GM23338 (cell line): ENCODE data around the gene OARD1. TPM values are rescaled to one million over a fixed set of nuclear protein-coding genes. Genes with fewer than 3 reads are reported as not detected.

Source experiments
- ATAC-seq: fragments of 200-7000 bp; cut with Tn5 transposase; 3 replicates; pipeline ENCODE4 v1.9.1; 2020
- DNase-seq: peaks from one replicate; pipeline ENCODE4 v3.0.0-alpha.2; 2015; ENCODE audit warnings: low spot score
- H2AFZ ChIP-seq: fragments of 200-600 bp; sonication (generic); 2 replicates; pipeline ENCODE4 v1.8.0; 2016; ENCODE audit warnings: antibody characterized with exemption, mild to moderate bottlenecking, moderate library complexity
- H3F3A ChIP-seq: fragments of 200-600 bp; sonication (generic); replicated peaks from 2 replicates; pipeline ENCODE4 v1.8.0; 2017; ENCODE audit warnings: antibody characterized with exemption, mixed run types, low read depth
- H3K27ac ChIP-seq: fragments of 200-600 bp; sonication (generic); 2 replicates; pipeline ENCODE4 v1.6.1; 2016; ENCODE audit warnings: low read depth
- H3K27me3 ChIP-seq: fragments of 200-600 bp; sonication (generic); 2 replicates; pipeline ENCODE4 v1.8.0; 2016; ENCODE audit warnings: mild to moderate bottlenecking, mixed run types, moderate library complexity; ENCODE audit not compliant: insufficient read depth
- H3K36me3 ChIP-seq: fragments of 200-600 bp; sonication (generic); 2 replicates; pipeline ENCODE4 v1.8.0; 2016; ENCODE audit warnings: mild to moderate bottlenecking; ENCODE audit not compliant: insufficient read depth
- H3K4me1 ChIP-seq: fragments of 200-600 bp; sonication (generic); 2 replicates; pipeline ENCODE4 v1.8.0; 2016; ENCODE audit warnings: mild to moderate bottlenecking, moderate library complexity; ENCODE audit not compliant: insufficient read depth
- H3K4me2 ChIP-seq: fragments of 200-600 bp; sonication (generic); 2 replicates; pipeline ENCODE4 v1.7.1; 2017; ENCODE audit warnings: mixed run types
- H3K4me3 ChIP-seq: fragments of 200-600 bp; sonication (generic); 2 replicates; pipeline ENCODE4 v1.6.1; 2016; ENCODE audit warnings: mixed run types
- H3K79me2 ChIP-seq: fragments of 200-600 bp; sonication (generic); replicated peaks from 2 replicates; pipeline ENCODE4 v1.8.0; 2017; ENCODE audit warnings: mild to moderate bottlenecking; ENCODE audit not compliant: insufficient read depth
- H3K9me2 ChIP-seq: fragments of 200-600 bp; sonication (generic); 2 replicates; pipeline ENCODE4 v1.8.0; 2017; ENCODE audit not compliant: insufficient read depth
- H4K20me1 ChIP-seq: fragments of 200-600 bp; sonication (generic); replicated peaks from 2 replicates; pipeline ENCODE4 v1.8.0; 2017; ENCODE audit warnings: mild to moderate bottlenecking; ENCODE audit not compliant: insufficient read depth
- H3K27ac Mint-ChIP-seq: 2 replicates; pipeline ENCODE4 v1.8.0; 2020; ENCODE audit warnings: inconsistent platforms, mild to moderate bottlenecking, moderate library complexity, mixed read lengths
- H3K27me3 Mint-ChIP-seq: 3 replicates; pipeline ENCODE4 v1.8.0; 2022; ENCODE audit warnings: low read depth, mild to moderate bottlenecking, moderate library complexity, mixed read lengths, inconsistent platforms; ENCODE audit not compliant: insufficient read depth, poor library complexity
- H3K36me3 Mint-ChIP-seq: 3 replicates; pipeline ENCODE4 v1.8.0; 2021; ENCODE audit warnings: low read depth, mild to moderate bottlenecking, inconsistent platforms, moderate library complexity, mixed read lengths
- H3K4me1 Mint-ChIP-seq: 3 replicates; pipeline ENCODE4 v1.8.0; 2020; ENCODE audit warnings: mild to moderate bottlenecking, inconsistent platforms, mixed read lengths
- H3K4me3 Mint-ChIP-seq: 3 replicates; pipeline ENCODE4 v1.8.0; 2021; ENCODE audit warnings: moderate library complexity, mild to moderate bottlenecking, inconsistent platforms, mixed read lengths
- H3K9me3 Mint-ChIP-seq: 3 replicates; pipeline ENCODE4 v1.8.0; 2020; ENCODE audit warnings: moderate library complexity, mild to moderate bottlenecking, inconsistent platforms, mixed read lengths
- CREB1 ChIP-seq: fragments of 250-450 bp; sonication (Bioruptor Pico); IDR thresholded peaks from 2 replicates; pipeline ENCODE4 v1.5.0; 2020; ENCODE audit warnings: low read depth, mild to moderate bottlenecking, moderate library complexity
- CTCF ChIP-seq, 2 experiments: fragments of 200-600 bp in 1 of 2; sonication (generic) in 1 of 2; conservative IDR thresholded peaks; 2 replicates each; pipeline versions ENCODE4 v1.5.1 to v1.6.1; 2016 to 2017; ENCODE audit warnings: antibody characterized with exemption in 2 of 2, low read depth in 2 of 2, mild to moderate bottlenecking in 2 of 2, moderate library complexity in 1 of 2
- ETS1 ChIP-seq: IDR thresholded peaks from 2 replicates; pipeline ENCODE4 v1.6.1; 2016; ENCODE audit warnings: antibody characterized with exemption
- EZH2 ChIP-seq: fragments of 200-600 bp; sonication (generic); IDR thresholded peaks from one replicate; pipeline ENCODE4 v1.8.0; 2017; ENCODE audit warnings: antibody characterized with exemption, mild to moderate bottlenecking, low read depth; ENCODE audit not compliant: unreplicated experiment
- EZH2phosphoT487 ChIP-seq: fragments of 200-600 bp; sonication (generic); IDR thresholded peaks from one replicate; pipeline ENCODE4 v1.8.1; 2018; ENCODE audit warnings: antibody characterized with exemption; ENCODE audit not compliant: unreplicated experiment
- JUNB ChIP-seq: IDR thresholded peaks from one replicate; pipeline ENCODE4 v1.6.1; 2016; ENCODE audit warnings: antibody characterized with exemption; ENCODE audit not compliant: unreplicated experiment
- NANOG ChIP-seq: IDR thresholded peaks from 2 replicates; pipeline ENCODE4 v1.6.1; 2016; ENCODE audit warnings: antibody characterized with exemption, borderline replicate concordance
- POLR2AphosphoS5 ChIP-seq: IDR thresholded peaks from 2 replicates; pipeline ENCODE4 v1.6.1; 2016; ENCODE audit warnings: antibody characterized with exemption, low read depth
- ZNF114 ChIP-seq: fragments of 250-450 bp; sonication (Bioruptor Pico); IDR thresholded peaks from 2 replicates; pipeline ENCODE4 v1.5.0; 2020; ENCODE audit warnings: mild to moderate bottlenecking, moderate library complexity
- polyA plus RNA-seq: library from polyadenylated mRNA; unstranded; fragments of >200 nt; fragmentation: Nextera tagmentation; extraction: Ambion mirVana; gene quantifications from 2 replicates; pipeline ENCODE4 v1.2.1, GENCODE V29; 2016
- total RNA-seq: library from RNA; depleted of rRNA; stranded (reverse); fragments of >200 nt; shearing (Covaris generic); gene quantifications from 2 replicates; pipeline ENCODE4 v1.2.3, GENCODE V29; 2014

Gene OARD1
- total and polyA plus RNA-seq, 2 experiments from 2014 or later, result 25.9 to 60.8 TPM

GRCh38 chr6:41071923-41072835 is at the start of gene OARD1 (continued):
- TF ChIP-seq CREB1 (CRISPR knock-in tag) (0 out of 2 replicates have a peak, but pooled peaks have one; percentile 41), ZNF114 (CRISPR knock-in tag) (no peak)

GRCh38 chr6:41120058-41120457 is 47.9 kb upstream of the OARD1 start:
- H3K4me1 Mint-ChIP-seq, result no peaks in the 10 kb centered on the region
- Histone ChIP-seq H4K20me1 (no peaks in the 10 kb centered on the region), H3K79me2 (no peaks in the 10 kb centered on the region), H3K36me3 (no peaks in the 10 kb centered on the region), H3K4me3 (no peak overlapping the region), H3K4me2 (no peak overlapping the region), H3K9me2 (no peaks in the 10 kb centered on the region), H3K27me3 (no peaks in the 10 kb centered on the region), H3K4me1 (no peaks in the 10 kb centered on the region), H2AFZ (no peak overlapping the region), H3K27ac (no peak overlapping the region), H3F3A (no peaks in the 10 kb centered on the region)
- no peak overlapping the region for H3K27ac Mint-ChIP-seq
- H3K4me3 Mint-ChIP-seq, result no peak overlapping the region
- ATAC-seq (no peak), DNase-seq (no peak)
- H3K9me3 Mint-ChIP-seq, result no peaks in the 10 kb centered on the region
- TF ChIP-seq EZH2, result no peak
- no peak for TF ChIP-seq CREB1 (CRISPR knock-in tag)
- no peak for TF ChIP-seq ETS1
- peaks cover 1% of the 10 kb centered on the region for H3K27me3 Mint-ChIP-seq
- H3K36me3 Mint-ChIP-seq, result no peaks in the 10 kb centered on the region

- Histone ChIP-seq H3K27me3 (no peaks in the 10 kb centered on the region), H3K27ac (no peak overlapping the region), H3K36me3 (no peaks in the 10 kb centered on the region), H2AFZ (no peak overlapping the region), H3K4me1 (no peaks in the 10 kb centered on the region), H3K79me2 (no peaks in the 10 kb centered on the region), H4K20me1 (no peaks in the 10 kb centered on the region), H3K4me2 (no peak overlapping the region), H3K9me2 (no peaks in the 10 kb centered on the region), H3K4me3 (no peak overlapping the region), H3F3A (no peaks in the 10 kb centered on the region)
- Mint-ChIP-seq H3K4me1 (no peaks in the 10 kb centered on the region), H3K27me3 (no peaks in the 10 kb centered on the region), H3K27ac (no peak overlapping the region), H3K36me3 (no peaks in the 10 kb centered on the region), H3K4me3 (no peak overlapping the region), H3K9me3 (no peaks in the 10 kb centered on the region)
- DNase-seq (no peak), ATAC-seq (no peak)
- TF ChIP-seq EZH2phosphoT487 (no peak), ZNF114 (CRISPR knock-in tag) (no peak), ETS1 (no peak), JUNB (no peak), POLR2AphosphoS5 (no peak), CREB1 (CRISPR knock-in tag) (no peak), NANOG (no peak), CTCF (conservative IDR thresholded peaks at IDR 0.05; ENCODE audit: low read depth in 2 of 2) (no peak)
These were observed 47.4 kb upstream of the OARD1 start for GRCh38 chr6:41119508-41119907.
